HG03025 (cell line): Measurements from ENCODE around the gene TMEM184A.

ENCODE experiments used
- ATAC-seq: cut with Tn5 transposase; IDR thresholded peaks from one replicate; pipeline ENCODE4 v1.9.1; 2021; ENCODE audit warnings: mild to moderate bottlenecking, moderate library complexity; ENCODE audit not compliant: unreplicated experiment, low FRiP score

TMEM184A gene

DNA sequence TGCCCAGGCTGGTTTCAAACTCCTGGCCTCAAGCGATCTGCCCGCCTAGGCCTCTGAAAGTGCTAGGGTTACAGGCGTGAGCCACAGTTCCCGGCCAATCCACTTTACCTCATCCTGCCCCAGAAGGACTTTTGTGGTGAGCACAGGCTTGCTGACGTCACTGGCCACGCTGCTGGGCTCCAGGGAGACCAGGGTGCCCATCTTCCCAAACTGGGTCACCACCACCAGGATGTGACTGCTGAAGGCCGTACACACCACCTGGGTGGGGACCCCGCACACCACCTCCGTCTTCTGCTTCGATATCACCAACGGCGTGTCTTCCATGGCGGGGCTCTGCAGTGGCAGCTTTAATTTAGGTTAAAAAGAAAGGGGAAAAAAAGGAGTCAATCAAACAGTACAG lies 13.0 kb upstream of the TMEM184A start:
- no peak for ATAC-seq

DNA sequence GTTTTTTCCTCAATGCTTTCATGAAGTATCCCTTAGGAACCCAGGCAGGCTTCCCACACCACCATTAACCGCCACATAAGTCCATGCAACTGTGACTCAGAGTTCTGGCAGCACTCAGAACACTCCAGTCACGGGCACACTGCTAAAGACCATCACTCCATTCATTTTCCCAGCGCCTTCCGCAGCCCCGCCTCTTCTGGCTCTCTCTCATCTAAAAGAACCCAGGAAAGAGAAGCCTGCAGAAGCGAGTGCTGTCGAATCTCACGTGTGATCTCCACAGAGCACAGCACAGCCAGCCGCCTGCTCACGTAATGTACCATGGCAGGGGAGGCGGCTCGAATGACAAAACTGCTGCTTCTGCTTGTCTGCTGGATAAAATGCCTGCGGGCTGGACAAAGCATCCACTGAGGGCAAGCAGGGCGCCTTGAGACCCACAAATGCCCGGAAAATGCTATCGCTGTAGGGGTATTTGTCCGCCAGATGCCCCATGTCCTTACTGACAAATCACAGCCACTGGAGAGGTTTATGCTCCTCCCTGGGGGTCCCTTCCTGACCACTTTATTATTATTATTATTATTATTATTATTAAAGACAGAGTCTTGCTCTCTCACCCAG lies 12.0 kb upstream of the TMEM184A start:
- ATAC-seq, result no peak

DNA sequence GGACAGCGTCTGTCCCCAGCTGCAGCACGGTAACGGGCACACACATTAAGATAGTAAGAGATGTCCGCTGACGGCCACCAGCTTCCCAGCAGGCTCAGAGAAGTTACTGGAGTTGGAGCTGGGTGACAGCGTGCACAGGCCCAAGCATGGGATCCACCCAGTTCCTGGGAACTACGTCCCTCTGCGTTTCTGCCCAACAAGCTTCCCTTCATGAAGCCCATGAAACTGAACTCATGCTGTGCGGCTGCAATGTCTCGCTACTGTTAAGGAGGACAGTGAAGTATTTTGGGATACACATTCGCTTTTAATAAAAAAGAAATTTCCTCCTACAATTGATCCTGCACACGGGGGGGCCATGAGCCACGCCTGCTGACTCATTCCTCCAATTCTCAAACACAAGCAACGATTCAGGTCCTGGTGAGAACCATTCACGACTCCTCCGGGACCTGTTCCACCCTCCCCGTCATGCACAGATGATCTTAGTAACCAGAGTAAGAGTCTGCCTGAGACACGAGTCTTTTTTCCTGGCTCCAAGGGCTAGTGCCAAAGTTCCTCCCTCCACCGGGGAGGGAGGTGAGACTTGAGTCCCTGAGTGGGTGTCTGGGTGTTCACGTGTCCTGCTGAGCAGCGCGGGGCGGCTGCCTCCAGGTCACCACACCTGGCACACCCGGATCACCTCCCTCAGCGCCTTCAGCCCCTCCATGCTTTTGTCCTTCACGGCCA lies 11.2 kb upstream of the TMEM184A start:
- no peak for ATAC-seq

DNA sequence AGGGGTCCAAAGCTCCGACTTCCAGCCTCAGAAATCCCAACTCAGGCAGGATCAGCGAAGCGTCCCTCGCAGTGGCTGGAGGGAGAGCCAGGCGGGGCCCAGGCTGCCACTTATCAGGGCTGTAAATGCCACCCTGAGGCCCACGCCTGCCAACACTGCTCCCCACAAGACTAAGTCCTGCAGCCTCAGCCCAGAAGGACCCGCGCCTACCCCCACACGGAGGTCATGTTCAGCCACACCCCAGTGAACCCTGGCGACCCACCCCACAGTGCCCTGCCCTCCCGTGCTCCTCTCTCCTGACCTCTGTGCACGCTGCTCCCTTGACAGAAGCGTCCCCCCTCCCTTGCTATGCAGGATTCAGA lies 10.7 kb upstream of the TMEM184A start:
- ATAC-seq, result no peak

DNA sequence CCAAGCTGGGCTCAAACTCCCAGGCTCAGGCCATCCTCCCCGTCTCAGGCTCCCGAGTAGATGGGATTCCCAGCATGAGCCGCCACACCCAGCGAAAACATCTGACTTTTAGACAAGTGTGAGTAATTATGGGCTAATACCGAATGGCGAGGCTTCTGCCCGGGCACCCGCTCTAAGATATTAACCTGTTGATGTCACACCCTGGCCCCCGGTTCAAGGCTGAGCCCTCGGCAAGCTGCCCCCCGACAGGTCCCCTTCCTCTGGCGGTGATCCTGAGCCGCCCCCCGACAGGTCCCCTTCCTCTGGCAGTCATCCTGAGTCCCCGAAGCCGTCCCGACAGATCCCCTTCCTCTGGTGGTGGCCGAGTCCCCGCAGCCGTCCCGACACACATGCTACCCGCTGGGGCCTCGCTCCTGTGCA lies 8.6 kb upstream of the TMEM184A start:
- no peak for ATAC-seq

DNA sequence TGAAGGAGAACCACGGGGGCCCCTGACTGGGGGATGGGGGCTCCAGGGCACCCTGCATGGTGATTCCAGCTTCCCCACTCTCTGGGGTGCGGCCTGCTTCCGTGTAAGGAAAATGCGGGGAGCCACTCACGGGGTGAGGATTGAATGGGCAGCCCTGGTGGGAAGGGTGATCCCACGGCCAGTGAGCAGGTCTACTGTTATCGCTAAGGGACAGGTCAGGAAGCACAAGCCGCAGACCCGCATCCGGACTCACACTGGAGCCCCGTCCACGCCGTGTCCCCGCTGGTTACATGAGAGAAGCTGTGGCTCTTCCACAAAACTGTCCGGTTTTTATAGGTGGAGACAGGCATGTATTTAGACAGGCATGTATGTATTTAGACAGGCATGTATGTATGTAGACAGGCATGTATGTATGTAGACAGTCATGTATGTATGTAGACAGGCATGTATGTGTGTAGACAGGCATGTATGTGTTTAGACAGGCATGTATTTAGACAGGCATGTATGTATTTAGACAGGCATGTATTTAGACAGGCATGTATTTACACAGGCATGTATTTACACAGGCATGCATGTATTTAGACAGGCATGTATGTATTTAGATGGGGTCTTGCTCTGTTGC lies 8.1 kb upstream of the TMEM184A start:
- no peak for ATAC-seq

DNA sequence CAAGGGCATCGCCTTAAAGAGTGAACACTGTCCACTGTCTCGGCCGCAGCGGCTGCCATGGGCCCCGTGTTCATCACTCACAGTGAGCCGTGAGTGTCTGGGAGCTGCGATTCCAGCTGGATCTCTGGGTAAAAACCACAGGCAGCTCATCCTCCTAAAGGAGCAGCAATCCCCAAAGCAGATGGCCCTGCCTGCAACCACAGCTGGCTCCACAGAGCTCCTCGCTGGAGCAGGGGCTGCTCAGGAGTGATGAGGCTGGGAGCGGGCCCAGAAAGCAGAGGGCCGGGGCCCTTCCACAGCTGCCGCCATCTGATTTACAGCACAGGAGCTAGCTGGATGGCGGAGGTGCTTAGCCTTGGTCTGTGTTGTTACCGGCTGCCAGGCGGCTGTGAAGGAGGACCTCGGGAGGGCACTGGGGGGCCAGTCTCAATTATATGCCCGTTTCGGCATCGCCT lies 6.6 kb upstream of the TMEM184A start:
- ATAC-seq, result no peak

DNA sequence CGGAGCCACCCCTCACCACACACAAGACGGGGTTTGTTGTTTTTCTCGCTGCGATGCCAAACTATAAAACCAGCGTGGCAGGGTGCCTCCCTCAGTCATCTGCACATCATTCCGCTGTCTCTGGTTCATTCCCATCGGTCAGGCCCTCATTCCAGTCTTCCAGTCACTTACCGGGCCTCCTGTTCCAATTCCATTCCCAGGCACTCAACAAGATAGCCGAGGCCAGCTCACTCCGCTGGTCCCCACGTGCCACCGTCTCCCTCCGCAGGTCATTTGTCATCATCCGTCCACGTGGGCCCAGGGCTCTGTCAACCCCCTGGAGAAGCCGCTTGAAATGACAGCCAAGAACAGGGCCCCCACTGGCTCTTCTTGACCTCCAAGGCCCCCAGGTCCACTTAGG lies 6.1 kb upstream of the TMEM184A start:
- ATAC-seq, result no peak

DNA sequence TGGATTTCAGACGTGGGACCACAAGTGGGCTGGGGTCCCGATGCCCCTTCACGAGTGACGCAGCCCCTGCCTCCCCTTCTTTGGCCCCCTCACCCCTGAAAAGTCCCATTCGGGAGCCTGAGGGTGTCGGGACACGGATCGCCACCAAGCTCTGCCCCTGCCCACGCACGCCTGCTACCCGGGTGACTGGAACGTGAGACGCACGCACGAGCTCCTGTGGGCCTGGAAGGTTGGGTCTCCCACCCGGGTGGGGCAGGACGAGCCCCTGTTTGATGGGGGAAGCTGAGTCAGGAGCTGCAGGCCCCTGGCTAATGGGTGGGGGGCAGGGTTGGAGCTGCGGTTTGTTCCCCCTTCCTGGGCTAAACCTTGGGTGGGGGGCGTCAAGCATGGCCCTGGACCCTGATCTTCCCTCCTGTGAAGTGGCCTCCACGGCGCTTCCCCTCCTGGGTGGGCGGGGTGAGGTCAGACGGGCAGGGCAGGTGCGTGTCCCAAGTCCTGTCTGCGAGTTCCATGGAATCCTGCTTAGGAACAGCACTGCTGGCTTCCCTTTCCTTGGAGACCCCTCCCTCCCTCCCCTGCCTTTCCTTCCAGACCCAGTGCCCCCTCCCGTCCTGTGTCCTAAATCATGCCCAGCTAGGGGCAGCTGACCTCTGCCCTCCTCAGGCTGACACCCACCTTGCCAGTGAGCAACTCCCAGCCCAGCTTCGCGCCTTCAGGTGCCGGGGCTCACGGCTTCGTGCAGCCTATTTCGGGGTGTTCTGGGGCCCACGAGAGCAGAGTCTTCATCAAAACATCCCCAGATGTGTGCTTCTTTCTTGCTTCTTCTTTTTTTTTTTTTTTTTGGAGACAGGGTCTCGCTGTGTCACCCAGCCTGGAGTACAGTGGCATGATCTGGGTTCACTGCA lies 5.3 kb upstream of the TMEM184A start:
- no peak for ATAC-seq

DNA sequence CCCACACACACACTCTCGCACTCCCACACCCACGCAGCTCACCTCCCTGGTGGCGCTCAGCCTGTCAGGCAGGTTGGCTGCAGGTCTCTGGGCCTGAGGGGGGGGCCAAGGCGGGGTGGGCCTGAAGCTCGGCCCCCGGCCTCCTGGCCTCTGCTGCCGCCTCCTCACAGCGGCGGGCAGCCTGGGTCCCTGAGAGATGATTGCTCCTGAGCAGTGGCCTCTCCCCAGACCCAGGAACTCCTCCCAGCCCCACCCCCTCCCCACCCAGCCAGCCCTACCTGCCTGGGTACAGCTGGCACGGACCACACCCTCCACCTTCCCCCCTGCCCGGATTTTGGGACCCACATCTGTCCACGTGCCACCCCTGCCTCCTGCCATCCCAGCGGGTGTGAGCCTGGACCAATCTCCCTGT lies 4.6 kb upstream of the TMEM184A start:
- ATAC-seq, result no peak

DNA sequence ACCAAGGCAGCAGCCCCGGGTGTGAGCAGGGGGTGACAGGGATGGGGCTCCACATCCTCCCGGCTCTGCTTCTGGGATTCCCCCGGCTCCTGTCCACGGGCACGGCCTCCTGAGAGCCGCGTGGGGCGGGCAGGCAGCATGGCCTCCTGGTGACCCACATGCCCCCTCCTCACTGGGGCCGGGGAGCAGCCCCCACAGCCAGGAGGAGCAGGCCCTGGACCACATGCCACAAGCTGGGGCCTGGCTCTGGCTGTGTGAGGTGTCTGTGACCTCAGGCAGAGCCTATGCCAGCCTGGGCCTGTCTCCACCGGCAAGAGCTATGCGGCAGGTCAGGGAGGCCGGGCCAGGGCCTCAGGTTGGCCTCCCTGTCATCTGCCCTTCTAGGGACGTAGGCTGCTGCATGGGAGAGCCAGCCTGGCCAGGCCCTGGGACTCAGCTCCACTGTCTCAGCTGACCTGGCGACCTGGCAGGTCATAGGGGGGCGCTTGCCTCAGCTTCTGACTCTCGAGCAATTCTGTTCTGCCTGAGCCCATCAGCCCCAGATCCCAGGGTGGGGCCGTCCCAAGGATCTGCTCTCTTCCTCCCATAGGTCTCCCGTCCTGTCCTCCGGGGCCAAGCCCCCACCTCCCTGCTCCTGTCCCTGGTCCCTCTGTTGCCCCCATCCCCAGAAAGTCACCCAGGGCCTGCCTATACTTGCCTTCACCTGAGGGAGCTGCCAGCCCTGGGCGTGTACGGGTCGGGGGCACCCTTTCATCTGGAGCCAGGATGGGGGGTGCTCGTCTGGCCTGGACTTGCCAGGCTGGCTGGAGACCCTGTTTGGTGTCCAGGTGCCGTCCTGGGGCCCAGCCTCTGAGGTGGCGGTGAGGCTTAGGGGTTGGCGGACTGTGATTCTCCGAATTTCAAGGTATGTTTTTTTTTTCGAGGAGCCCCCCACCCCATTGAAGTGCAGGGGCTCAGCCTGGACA lies 3.9 kb upstream of the TMEM184A start:
- no peak for ATAC-seq

DNA sequence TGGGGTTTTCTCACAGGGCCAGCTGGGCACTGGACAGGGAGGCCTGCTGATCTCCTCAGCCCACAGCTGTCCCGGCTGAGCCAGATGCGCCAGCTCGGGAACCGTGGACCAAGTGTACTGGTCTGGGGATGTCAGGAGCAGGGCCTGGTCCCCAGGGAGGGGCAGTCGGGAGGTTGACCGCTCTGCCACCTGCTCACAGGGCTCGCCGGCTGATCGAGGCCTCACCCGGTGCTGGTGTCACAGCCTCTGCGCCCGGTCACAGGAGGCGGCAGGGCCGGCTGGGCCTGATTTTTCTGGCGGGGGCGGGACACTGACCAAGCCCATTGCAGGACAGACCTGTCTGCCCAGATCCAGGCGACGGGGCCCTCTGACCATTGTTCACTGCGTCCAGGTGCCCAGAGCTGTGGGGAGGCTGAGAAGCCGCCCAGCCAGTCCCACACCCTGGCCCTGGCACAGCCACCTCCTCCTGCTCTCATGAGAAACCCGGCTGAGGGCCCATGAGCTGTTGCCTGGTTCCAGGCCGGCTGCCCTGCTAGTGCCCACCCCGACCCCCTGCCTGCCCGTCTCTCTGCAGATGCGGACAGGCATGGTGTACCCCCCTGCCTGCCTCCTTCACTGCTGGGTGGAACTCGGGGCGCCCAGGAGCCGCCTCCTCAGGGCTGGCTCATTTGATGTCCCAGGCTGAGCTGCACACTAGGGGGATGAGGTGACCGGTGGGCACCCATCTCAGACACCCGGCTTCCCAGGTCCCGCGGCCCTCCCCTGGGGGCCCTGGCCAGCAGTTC lies 3.0 kb upstream of the TMEM184A start:
- ATAC-seq, result no peak

DNA sequence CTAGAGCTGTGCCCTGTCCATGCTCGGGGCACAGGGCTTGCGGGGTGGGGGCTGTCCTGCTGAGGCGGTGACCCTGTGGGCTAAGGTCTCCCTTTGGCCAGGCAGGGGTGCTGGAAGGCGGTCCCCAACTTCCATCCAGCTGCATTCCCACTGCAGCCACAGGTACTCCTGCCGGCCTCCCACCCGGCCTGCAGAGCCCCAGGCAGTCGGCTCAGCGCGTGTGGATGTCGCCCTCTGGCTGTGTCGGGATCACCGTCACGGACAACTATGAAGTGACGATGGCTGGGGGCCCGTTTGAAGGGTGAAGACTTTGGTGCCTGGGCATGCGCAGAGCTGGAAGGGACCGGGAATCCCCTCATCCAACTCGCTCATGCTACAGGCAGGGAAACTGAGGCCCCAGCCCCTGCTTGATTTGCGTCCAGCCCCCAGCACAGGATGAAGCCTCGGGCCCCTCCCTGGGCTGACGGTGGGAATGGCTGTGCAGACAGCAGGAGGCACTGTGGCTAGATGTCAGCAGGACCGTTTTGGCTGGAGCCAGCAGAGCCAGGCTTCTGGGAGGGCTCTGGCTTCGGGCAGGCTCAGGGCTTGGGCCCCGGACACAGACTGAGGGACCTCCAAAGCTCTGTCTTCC lies 2.3 kb upstream of the TMEM184A start:
- no peak for ATAC-seq

DNA sequence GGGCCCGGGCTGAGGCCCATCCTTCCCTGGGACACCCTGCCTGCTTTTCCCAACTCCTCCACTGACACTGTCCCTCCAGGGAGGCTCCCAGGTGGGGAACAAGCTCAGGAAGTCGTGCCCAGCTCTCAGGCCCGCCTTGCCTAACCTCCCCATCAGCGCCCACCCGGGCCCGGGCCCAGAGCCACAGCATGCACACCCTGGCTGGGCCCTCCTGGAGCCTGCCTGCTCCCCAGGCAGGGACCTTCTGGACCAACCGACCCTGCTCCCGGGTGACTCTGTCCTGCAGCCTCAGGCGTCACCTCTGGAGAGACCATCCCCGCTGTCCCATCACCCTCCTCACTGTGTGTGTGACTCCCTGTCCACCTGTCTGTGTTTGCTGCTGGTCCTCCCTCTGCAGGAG lies 1.8 kb upstream of the TMEM184A start:
- no peak for ATAC-seq

DNA sequence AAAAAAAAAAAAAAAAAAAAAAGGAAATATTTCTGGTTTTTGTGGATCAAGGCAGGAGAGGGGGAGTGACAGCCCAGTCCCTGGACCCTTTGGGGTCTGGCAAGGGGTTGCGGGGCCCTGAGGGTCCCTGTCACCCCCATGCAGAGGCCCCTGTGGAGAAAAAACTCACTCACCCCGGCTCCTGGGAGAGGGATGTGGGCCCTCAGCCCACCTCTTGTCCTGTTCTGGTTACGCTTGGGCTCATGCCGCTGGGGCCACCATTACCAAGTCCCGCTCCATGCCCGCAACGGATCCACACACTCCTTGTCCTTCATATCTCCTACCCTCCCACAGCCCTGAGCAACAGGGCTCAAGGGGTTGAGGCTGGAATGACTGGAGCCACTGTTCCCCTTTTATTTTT lies 1.0 kb upstream of the TMEM184A start:
- no peak for ATAC-seq

DNA sequence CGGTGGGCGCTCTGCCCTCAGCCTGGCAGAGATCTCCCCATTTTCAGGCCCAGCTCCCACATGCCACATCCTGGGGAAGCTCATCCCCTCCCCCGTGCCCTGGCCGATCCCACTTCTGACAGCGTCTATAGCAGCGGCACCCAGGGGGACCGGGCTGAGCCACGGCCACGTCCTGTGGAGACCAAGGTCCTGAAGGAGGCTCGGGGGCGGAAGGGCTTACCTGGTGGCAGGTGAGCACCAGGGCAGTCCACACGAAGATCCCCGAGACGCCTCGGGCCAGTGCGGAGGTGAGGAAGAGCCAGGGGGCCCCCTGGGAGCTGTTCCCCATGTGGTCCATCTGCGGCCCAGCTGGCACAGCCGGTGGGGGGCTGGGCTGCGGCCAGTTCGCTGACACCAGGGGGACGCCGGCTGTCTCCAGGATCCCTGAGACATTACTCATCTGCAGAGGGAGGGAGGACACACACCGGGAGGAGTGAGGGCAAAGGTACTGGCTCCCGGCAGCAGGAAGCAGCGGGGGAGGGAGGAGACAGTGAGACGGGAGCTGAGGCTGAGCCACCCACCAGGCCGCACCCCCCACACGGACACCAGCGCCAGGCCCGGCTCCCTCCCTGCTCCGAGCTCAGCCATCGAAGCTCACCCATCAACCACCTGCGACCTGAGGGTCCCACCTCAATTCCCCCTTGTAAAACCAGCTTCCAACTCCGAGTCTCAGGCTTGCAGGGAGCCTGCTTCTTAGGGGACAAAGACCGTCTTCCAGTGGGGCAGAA lies 776 bp downstream of the TMEM184A start:
- no peak for ATAC-seq

DNA sequence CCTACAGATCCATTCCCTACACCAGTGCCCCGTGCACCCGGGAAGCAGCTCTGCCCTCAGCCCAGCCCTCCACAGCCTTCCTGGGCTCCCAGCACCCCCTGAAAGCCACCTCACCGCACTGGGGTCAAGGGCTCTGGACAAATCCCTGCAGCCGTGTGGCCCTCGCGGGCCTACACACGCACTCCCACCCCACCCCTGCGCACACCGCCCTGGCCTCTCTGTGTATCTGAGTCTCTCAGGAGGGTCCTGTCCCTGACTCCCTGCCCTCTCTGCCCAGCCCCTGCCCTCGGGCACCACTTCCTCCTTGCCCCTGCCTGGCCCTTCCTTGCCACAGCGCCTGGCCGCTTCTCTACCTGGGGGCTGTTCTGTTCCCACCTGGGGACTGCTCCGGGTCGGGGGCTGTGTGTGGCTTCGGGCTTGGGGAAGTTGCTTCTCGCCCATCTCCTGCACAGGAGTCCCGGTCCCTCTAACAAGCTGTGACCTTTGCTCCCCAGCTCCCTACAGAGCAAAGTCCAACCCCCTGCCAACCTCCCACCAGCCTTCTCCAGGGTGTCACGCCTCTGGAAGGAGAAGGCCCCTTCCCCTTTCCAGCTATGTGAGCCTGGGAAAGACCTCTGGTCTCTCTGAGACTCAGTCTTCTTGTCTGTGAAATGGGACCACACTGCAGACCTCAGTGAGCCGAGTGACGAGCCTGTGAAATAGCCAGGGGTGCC lies 1.5 kb downstream of the TMEM184A start:
- no peak for ATAC-seq
